GM10266 (cell line): ENCODE data around the gene PICALM.

Experiments
- DNase-seq: peaks from one replicate; pipeline ENCODE4 v3.0.0; 2012; ENCODE audit errors: extremely low spot score
- TF ChIP-seq, protein P1 (sequence below): IDR thresholded peaks from 2 replicates; pipeline ENCODE4 v1.5.1; 2012; ENCODE audit warnings: mild to moderate bottlenecking, low read depth; ENCODE audit not compliant: control insufficient read depth, insufficient read depth; ENCODE audit errors: missing control alignments

Gene PICALM

DNA sequence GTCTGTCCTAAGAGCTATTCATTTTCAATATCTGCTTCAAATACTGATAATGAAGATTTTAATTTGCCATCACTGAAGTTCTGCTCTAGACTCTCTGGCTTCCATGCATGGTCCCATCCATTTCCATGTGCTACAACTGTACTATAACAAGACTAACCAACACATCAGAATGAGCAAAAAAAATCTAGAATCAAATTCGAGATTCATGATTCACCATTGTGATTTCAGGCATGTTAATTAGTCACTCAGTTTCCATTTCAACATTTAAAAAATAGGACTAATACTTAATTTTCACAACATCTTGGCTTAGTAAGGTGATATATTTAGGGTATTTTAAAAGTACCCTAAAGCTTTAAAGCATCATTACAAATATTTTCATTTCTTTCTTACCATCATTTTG lies 22.8 kb downstream of the PICALM start:
- DNase-seq, result no peak
- TF ChIP-seq, protein P1, sequence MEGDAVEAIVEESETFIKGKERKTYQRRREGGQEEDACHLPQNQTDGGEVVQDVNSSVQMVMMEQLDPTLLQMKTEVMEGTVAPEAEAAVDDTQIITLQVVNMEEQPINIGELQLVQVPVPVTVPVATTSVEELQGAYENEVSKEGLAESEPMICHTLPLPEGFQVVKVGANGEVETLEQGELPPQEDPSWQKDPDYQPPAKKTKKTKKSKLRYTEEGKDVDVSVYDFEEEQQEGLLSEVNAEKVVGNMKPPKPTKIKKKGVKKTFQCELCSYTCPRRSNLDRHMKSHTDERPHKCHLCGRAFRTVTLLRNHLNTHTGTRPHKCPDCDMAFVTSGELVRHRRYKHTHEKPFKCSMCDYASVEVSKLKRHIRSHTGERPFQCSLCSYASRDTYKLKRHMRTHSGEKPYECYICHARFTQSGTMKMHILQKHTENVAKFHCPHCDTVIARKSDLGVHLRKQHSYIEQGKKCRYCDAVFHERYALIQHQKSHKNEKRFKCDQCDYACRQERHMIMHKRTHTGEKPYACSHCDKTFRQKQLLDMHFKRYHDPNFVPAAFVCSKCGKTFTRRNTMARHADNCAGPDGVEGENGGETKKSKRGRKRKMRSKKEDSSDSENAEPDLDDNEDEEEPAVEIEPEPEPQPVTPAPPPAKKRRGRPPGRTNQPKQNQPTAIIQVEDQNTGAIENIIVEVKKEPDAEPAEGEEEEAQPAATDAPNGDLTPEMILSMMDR, result no peak

DNA sequence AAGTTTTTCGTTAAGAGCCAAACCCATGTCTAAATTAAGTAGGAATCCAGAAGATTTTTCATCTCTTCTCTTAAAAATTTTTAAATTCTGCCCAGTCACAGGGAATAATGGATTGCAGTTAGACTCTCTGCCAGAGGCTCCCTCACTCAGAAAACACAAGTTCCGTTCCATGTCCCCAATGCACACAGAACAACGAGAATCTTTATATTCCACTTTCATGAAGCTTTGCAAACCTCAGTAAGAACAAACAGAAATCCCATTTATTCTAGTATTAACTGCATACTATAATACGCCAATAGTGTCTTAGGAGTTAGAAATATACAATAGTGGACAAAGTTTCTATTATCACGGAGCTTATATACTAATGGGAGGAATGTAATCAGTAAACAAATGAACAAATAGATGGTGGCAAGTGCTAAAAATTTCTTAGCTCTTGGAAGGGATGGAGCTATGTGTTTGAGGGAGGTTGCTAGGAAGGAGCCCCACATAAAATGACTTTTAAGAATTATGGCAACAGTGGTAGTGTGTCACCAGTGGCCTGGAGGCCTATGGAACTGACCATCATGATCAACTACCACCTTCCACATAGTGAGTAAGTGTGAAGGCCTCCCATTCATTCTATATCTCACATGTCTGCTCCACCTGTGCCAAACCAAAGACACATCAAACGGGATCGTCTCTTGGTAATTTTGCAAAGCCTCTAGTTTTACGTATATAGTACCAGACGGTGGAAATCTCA lies 24.9 kb downstream of the PICALM start:
- no peak for DNase-seq
- TF ChIP-seq, protein P1, result no peak

DNA sequence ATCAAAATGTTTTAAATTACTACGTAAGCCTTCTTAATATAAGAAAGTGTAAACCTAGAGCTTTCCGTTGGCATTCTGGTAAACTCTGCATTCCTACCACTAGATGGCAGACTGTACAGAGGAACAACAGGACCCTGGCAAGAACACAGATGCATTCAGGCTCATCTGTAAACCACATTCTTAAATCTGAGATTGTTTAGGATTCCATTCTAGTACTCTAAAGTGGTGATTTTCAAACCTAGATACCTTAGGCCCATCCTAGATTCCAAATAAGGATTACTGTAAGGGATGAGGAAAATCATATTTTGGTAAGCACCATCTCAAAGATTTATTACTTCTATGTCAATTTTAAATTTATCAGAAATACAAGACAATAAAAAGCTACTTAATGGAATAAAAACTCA lies 26.9 kb downstream of the PICALM start:
- peak; percentile 46 for DNase-seq
- TF ChIP-seq, protein P1, result peak; percentile 68

DNA sequence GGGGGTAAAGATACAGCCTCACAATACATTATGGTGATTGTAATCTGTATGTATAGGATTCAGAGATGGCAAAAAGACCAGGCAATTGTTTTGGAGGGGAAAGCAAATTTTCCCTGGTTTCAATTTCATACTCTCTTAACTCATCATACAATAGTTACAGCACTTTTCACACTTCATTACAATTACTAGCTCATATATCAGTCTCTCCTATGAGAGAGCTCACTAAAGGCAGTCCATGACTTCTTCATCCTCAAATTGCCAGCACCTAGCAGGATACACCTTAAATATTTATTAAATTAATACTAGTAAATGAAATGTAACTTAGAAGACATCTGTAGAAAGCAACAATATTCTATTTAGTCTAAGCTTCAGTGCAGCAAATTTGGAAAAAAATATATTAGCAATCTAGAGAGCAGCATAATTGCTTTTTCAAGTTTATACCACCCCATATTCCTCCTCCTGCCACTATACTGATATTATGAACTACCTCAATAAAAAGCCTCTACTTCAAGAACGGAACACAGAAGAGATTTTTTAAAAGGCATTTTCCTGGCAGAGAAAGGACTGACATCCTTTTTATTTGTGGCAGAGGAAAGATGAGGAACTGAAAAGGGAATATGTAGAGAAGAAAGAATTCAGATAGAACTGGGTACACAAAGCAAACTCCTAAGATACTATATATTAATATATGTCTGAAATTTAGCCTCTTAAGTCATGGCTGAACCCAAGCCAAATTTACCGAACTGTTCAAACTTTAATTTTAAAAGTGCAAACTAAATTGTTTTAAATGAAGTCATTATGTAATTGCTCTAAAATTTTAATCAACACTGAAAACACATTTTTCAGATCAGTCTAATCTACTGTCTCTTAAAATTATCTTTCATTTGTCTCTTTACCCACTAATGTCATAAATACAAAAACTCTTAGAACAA lies 27.7 kb downstream of the PICALM start:
- DNase-seq, result no peak
- TF ChIP-seq, protein P1, result no peak

DNA sequence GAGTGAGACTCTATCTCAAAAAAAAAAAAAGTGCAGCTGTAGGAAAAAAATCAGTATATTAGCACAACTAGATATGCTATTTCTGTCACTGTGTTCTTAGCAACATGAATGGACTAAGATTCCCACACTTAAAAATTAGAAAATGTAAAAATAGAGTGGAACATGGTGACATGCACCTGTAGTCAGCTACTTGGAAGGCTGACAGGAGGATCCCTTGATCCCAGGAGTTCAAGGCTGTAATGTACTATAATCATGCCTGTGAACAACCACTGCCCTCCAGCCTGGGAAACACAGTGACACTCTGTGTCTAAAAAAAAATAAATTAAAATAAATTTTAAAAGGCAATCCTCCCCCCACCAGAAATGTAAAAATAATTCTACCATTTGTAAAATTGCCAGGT lies 29.8 kb downstream of the PICALM start:
- TF ChIP-seq, protein P1, result no peak
- no peak for DNase-seq

DNA sequence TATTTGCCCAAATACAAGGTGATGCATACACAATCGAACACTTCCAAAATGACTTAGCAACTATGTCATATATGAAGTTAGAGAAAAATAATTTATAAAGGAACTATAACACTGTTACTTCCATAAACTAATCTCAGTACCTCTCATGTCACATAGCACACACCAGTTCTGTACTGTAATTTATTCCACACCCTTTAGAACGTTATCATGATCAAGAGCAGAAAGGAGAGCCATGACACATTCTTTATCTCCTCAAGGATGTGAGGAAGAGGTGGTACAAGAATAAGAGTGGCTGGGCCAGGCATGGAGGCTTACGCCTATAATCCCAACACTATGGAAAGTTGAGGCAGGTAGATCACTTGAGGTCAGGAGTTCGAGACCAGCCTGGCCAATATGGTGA lies 31.1 kb downstream of the PICALM start:
- TF ChIP-seq, protein P1, result no peak
- no peak for DNase-seq

DNA sequence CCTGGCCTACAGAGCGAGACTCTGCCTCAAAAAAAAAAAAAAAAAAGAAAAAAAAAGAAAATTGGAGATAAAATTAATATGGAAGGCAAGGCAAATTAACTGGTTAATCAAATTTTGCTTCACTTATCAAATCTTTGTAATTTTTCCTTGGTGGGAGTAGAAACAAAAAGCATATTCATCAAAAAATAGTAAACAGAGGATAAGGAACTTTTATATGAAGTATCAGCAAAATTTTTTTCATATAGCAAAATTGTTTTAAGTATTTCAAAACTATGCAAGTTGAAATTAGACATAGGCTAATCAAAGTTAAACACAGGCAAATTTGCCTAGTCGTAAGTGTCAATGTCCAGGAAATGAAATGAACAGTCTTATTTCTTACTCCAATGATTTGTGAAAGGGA lies 33.0 kb downstream of the PICALM start:
- no peak for DNase-seq

More for the DNA sequence above, 33.0 kb downstream of the PICALM start:
- TF ChIP-seq, protein P1, result no peak
